ENCODE measurements around the gene ZNF197. TPM values are rescaled to one million over a fixed set of nuclear protein-coding genes. Genes with fewer than 3 reads are reported as not detected.

ZNF197 gene
- total RNA-seq, 1 experiment from 2014 or later: 12.0 TPM

GRCh38 chr3:44682182-44682896, 57.5 kb downstream of the ZNF197 start:
- intact Hi-C loops (cut with micrococcal nuclease; ENCODE audit: unreplicated experiment): no loop called here
- TF ChIP-seq CTCF (IDR thresholded peaks at IDR 0.05; ENCODE audit: unreplicated experiment): no peak
- peaks cover 14% of the 10 kb centered on the region for H3K9me3 Mint-ChIP-seq (ENCODE audit: low read depth, unreplicated experiment)
- no peak for DNase-seq
- no peaks in the 10 kb centered on the region for H3K27me3 Mint-ChIP-seq (ENCODE audit: unreplicated experiment)
- H3K36me3 Mint-ChIP-seq (ENCODE audit: insufficient read depth, unreplicated experiment): no peaks in the 10 kb centered on the region
- no TSS peak for BruUV-seq (replicated peaks)
- H3K4me1 Mint-ChIP-seq (ENCODE audit: low read depth, unreplicated experiment): no peaks in the 10 kb centered on the region
- H3K4me3 Mint-ChIP-seq (ENCODE audit: low read depth, unreplicated experiment): no peak overlapping the region
- no peak overlapping the region for H3K27ac Mint-ChIP-seq (ENCODE audit: unreplicated experiment)
- CTCF ChIA-PET: interaction anchor here (0.5 kb wide), 1 partner anchor 19 kb away, joined by 4 read pairs; no protein-coding TSS in a partner anchor

GRCh38 chr3:44685128-44685800, 60.4 kb downstream of the ZNF197 start:
- intact Hi-C loops (cut with micrococcal nuclease; ENCODE audit: unreplicated experiment): no loop called here
- no peak for TF ChIP-seq CTCF (IDR thresholded peaks at IDR 0.05; ENCODE audit: unreplicated experiment)
- CTCF ChIA-PET: no interaction called here
- no TSS peak for BruUV-seq (replicated peaks)
- Mint-ChIP-seq H3K4me3 (ENCODE audit: low read depth, unreplicated experiment) (no peak overlapping the region), H3K27me3 (ENCODE audit: unreplicated experiment) (no peaks in the 10 kb centered on the region), H3K27ac (ENCODE audit: unreplicated experiment) (no peak overlapping the region), H3K4me1 (ENCODE audit: low read depth, unreplicated experiment) (no peaks in the 10 kb centered on the region), H3K36me3 (ENCODE audit: insufficient read depth, unreplicated experiment) (no peaks in the 10 kb centered on the region), H3K9me3 (ENCODE audit: low read depth, unreplicated experiment) (peaks cover 18% of the 10 kb centered on the region)
- DNase-seq: no peak

GRCh38 chr3:44687898-44688297, 63.1 kb downstream of the ZNF197 start:
- no peaks in the 10 kb centered on the region for H3K36me3 Mint-ChIP-seq (ENCODE audit: insufficient read depth, unreplicated experiment)
- H3K4me3 Mint-ChIP-seq (ENCODE audit: low read depth, unreplicated experiment): no peak overlapping the region
- CTCF ChIA-PET: no interaction called here
- BruUV-seq (replicated peaks): no TSS peak
- H3K27ac Mint-ChIP-seq (ENCODE audit: unreplicated experiment): no peak overlapping the region
- DNase-seq: no peak
- intact Hi-C loops (cut with micrococcal nuclease; ENCODE audit: unreplicated experiment): no loop called here
- H3K27me3 Mint-ChIP-seq (ENCODE audit: unreplicated experiment): no peaks in the 10 kb centered on the region
- TF ChIP-seq CTCF (IDR thresholded peaks at IDR 0.05; ENCODE audit: unreplicated experiment): no peak
- peaks cover 15% of the 10 kb centered on the region for H3K9me3 Mint-ChIP-seq (ENCODE audit: low read depth, unreplicated experiment)
- no peaks in the 10 kb centered on the region for H3K4me1 Mint-ChIP-seq (ENCODE audit: low read depth, unreplicated experiment)

Other genes with a start within 250 kb of the ZNF197 start
- gene ZNF445, start 147.4 kb upstream of the ZNF197 start, total RNA-seq (2022): 17.3 and 18.8 TPM in 2 replicates
- 0.39 and 0.59 TPM in 2 replicates for gene ZKSCAN7, start 69.8 kb upstream of the ZNF197 start, total RNA-seq (2022)
- gene ZNF660, start 40.1 kb upstream of the ZNF197 start, total RNA-seq (2022): 0.95 and 1.4 TPM in 2 replicates
- gene ZNF35, start 23.7 kb downstream of the ZNF197 start, total RNA-seq (2022): 11.3 and 11.8 TPM in 2 replicates
- gene ZNF502, start 87.6 kb downstream of the ZNF197 start, total RNA-seq (2022): 0.99 and 1.8 TPM in 2 replicates
- 0.61 and 0.71 TPM in 2 replicates for gene ZNF501, start 104.6 kb downstream of the ZNF197 start, total RNA-seq (2022)
- 28.8 and 36.9 TPM in 2 replicates for gene KIAA1143, start 136.6 kb downstream of the ZNF197 start, total RNA-seq (2022)
- 17.0 and 18.4 TPM in 2 replicates for gene KIF15, start 136.8 kb downstream of the ZNF197 start, total RNA-seq (2022)
- 12.3 TPM in 2 replicates for gene TMEM42, start 236.9 kb downstream of the ZNF197 start, total RNA-seq (2022)
- 0.14 and 0.39 TPM in 2 replicates for gene TGM4, start 249.6 kb downstream of the ZNF197 start, total RNA-seq (2022)

Measured in Calu3 (cell line).